ENCODE data around the gene MORN1. TPM values are rescaled to one million over a fixed set of nuclear protein-coding genes. Genes with fewer than 3 reads are reported as not detected.

MORN1 gene
- total and polyA plus RNA-seq, 4 donors, result 2.3 to 6.9 (median 3.6) TPM

- TF ChIP-seq REST (IDR thresholded peaks at IDR 0.05), result no peak
- no peak for TF ChIP-seq TAF1 (conservative IDR thresholded peaks at IDR 0.05)
- TF ChIP-seq, protein P1, sequence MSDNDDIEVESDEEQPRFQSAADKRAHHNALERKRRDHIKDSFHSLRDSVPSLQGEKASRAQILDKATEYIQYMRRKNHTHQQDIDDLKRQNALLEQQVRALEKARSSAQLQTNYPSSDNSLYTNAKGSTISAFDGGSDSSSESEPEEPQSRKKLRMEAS (IDR thresholded peaks at IDR 0.05), result no peak
- TF ChIP-seq EGR1 (IDR thresholded peaks at IDR 0.05; ENCODE audit: low read depth in 2 of 2), result no peak
These were observed 51.1 kb downstream of the MORN1 start (continued) for GRCh38 chr1:2340086-2340917.

DNA sequence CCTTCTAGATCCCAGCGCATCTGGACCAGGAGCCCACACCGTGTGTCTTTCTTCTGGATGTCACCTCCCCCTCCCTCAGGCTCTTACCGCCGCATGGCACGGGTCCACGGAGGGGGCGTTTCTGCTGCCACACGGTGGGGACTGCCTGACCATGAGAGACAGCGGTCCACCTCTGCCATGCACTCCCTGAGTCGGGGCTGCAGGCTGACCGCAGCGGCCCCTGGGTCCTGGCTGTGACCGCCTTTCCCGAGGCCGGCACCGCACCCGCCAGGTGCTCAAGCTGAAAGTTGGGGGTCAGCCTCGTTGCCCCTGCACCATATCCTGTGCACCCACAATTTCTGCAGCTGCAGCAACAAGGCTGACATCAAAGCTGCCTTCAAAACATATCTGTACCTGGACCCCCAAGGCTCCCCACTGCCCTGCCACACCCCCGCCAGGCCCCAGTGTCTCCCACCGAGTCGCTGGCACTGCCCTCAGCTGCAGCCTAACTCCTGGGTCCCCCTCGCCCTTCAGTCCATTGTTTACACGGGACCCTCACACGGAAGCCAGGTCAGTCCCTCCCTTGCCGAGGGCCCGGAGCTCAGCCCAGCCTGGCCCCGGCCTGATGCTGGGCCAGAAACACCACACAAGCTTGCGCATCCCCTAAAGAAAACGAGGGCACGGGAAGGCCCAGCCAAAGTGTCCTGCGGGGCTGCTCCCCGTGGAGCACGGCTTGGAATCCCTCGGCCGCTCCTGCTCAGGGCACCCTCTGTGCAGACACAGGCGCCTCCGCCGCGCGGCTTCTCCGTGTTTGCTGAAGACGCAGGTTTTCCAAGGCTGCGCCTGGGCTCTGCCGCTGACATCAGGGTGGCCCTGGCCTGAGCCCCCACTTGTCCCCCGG lies 51.9 kb downstream of the MORN1 start:
- no peaks in the 10 kb centered on the region for H3K36me3 ChIP-seq (ENCODE audit: control insufficient read depth in 4 of 4, insufficient read depth in 3 of 4, low read depth in 1 of 4, low read length in 3 of 4)
- H3K4me3 ChIP-seq (ENCODE audit: low read depth in 1 of 3, low read length in 3 of 3), result no peak overlapping the region
- no peak overlapping the region for H3K9ac ChIP-seq (ENCODE audit: low read depth in 1 of 2, low read length in 2 of 2)
- H3K9me3 ChIP-seq (ENCODE audit: control insufficient read depth in 4 of 4, low read length in 3 of 4), result no peaks in the 10 kb centered on the region
- H3K27me3 ChIP-seq (ENCODE audit: control insufficient read depth in 4 of 4, insufficient read depth in 4 of 4, low read length in 3 of 4), result no peaks in the 10 kb centered on the region
- no peaks in the 10 kb centered on the region for H3K4me1 ChIP-seq (ENCODE audit: control insufficient read depth in 4 of 4, insufficient read depth in 4 of 4, low read length in 3 of 4)
- 91% methylated on average over 45 of the region's 45 CpGs for WGBS
- DNase-seq (ENCODE audit: low spot score), result no peak
- no peak overlapping the region for H3K27ac ChIP-seq (ENCODE audit: low read depth in 1 of 2, low read length in 2 of 2)
- no peak for TF ChIP-seq FOXA2 (IDR thresholded peaks at IDR 0.05)
- TF ChIP-seq RAD21 (IDR thresholded peaks at IDR 0.05), result no peak
- TF ChIP-seq NR2F2 (IDR thresholded peaks at IDR 0.05), result no peak
- TF ChIP-seq FOXA1 (IDR thresholded peaks at IDR 0.05), result no peak

GRCh38 chr1:2337501-2337900 lies 53.9 kb downstream of the MORN1 start:
- Histone ChIP-seq H3K4me1 (ENCODE audit: control insufficient read depth in 4 of 4, insufficient read depth in 4 of 4, low read length in 3 of 4) (no peaks in the 10 kb centered on the region), H3K4me3 (ENCODE audit: low read depth in 1 of 3, low read length in 3 of 3) (no peak overlapping the region), H3K36me3 (ENCODE audit: control insufficient read depth in 4 of 4, insufficient read depth in 3 of 4, low read depth in 1 of 4, low read length in 3 of 4) (no peaks in the 10 kb centered on the region), H3K27ac (ENCODE audit: low read depth in 1 of 2, low read length in 2 of 2) (no peak overlapping the region), H3K27me3 (ENCODE audit: control insufficient read depth in 4 of 4, insufficient read depth in 4 of 4, low read length in 3 of 4) (no peaks in the 10 kb centered on the region), H3K9me3 (ENCODE audit: control insufficient read depth in 4 of 4, low read length in 3 of 4) (no peaks in the 10 kb centered on the region), H3K9ac (ENCODE audit: low read depth in 1 of 2, low read length in 2 of 2) (no peak overlapping the region)
- 81% methylated on average over 10 of the region's 10 CpGs for WGBS
- DNase-seq (ENCODE audit: low spot score), result no peak
- no peak for TF ChIP-seq JUND (IDR thresholded peaks at IDR 0.05)
- TF ChIP-seq, protein P2, sequence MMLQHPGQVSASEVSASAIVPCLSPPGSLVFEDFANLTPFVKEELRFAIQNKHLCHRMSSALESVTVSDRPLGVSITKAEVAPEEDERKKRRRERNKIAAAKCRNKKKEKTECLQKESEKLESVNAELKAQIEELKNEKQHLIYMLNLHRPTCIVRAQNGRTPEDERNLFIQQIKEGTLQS (IDR thresholded peaks at IDR 0.05), result no peak
- no peak for TF ChIP-seq RXRA (IDR thresholded peaks at IDR 0.05)
- TF ChIP-seq FOXA2 (IDR thresholded peaks at IDR 0.05), result no peak
- no peak for TF ChIP-seq HNF4A (conservative IDR thresholded peaks at IDR 0.05)
- TF ChIP-seq FOXA1 (IDR thresholded peaks at IDR 0.05), result no peak
- no peak for TF ChIP-seq SP1 (IDR thresholded peaks at IDR 0.05)
- no peak for TF ChIP-seq ZBTB33 (IDR thresholded peaks at IDR 0.05)
- no peak for TF ChIP-seq YY1 (IDR thresholded peaks at IDR 0.05)
- TF ChIP-seq, protein P1 (IDR thresholded peaks at IDR 0.05), result no peak
- TF ChIP-seq GABPA (IDR thresholded peaks at IDR 0.05 in 1 of 2, conservative IDR thresholded peaks at IDR 0.05 in 1 of 2), result no peak
- TF ChIP-seq HNF4G (IDR thresholded peaks at IDR 0.05), result no peak
- TF ChIP-seq EGR1 (IDR thresholded peaks at IDR 0.05; ENCODE audit: low read depth in 2 of 2), result no peak
- no peak for TF ChIP-seq REST (IDR thresholded peaks at IDR 0.05)
- TF ChIP-seq TAF1 (conservative IDR thresholded peaks at IDR 0.05), result no peak

Measured in liver (tissue), 9 donors.